Karpas-422 (cell line): ENCODE results near the gene C14orf93. TPM values are rescaled to one million over a fixed set of nuclear protein-coding genes. Genes with fewer than 3 reads are reported as not detected.

Experiments used
- DNase-seq: peaks from one replicate; pipeline ENCODE4 v3.0.0-alpha.2; 2015
- H2AFZ ChIP-seq: fragments of 200-600 bp; sonication (generic); 2 replicates; pipeline ENCODE4 v1.6.1; 2014; ENCODE audit warnings: antibody characterized with exemption, low read length, mixed read lengths
- H3K27ac ChIP-seq: fragments of 200-600 bp; sonication (generic); 2 replicates; pipeline ENCODE4 v1.5.1; 2014; ENCODE audit warnings: mild to moderate bottlenecking, low read length, moderate library complexity
- H3K27me3 ChIP-seq: fragments of 200-600 bp; sonication (generic); 2 replicates; pipeline ENCODE4 v1.6.1; 2014; ENCODE audit warnings: low read length, mixed read lengths
- H3K36me3 ChIP-seq: fragments of 200-600 bp; sonication (generic); 2 replicates; pipeline ENCODE4 v1.6.1; 2014; ENCODE audit warnings: low read length, mixed read lengths; ENCODE audit not compliant: insufficient read depth
- H3K4me1 ChIP-seq: fragments of 200-600 bp; sonication (generic); 2 replicates; pipeline ENCODE4 v1.6.1; 2014; ENCODE audit warnings: mild to moderate bottlenecking, low read length, mixed read lengths
- H3K4me2 ChIP-seq: fragments of 200-600 bp; sonication (generic); 2 replicates; pipeline ENCODE4 v1.6.1; 2014; ENCODE audit warnings: low read length, low read depth, mild to moderate bottlenecking; ENCODE audit not compliant: poor library complexity, severe bottlenecking
- H3K4me3 ChIP-seq: fragments of 200-600 bp; sonication (generic); 2 replicates; pipeline ENCODE4 v1.5.1; 2014; ENCODE audit warnings: mild to moderate bottlenecking, antibody characterized with exemption, low read length, mixed read lengths
- H3K79me2 ChIP-seq: fragments of 200-600 bp; sonication (generic); 2 replicates; pipeline ENCODE4 v1.6.1; 2014; ENCODE audit warnings: mild to moderate bottlenecking, low read length, mixed read lengths
- H3K9ac ChIP-seq: fragments of 200-600 bp; sonication (generic); 2 replicates; pipeline ENCODE4 v1.6.0; 2014; ENCODE audit warnings: low read length
- H3K9me2 ChIP-seq: fragments of 200-600 bp; sonication (generic), shearing (Covaris generic); replicated peaks from 2 replicates; pipeline ENCODE4 v1.6.0; 2014; ENCODE audit warnings: mild to moderate bottlenecking, low read length, moderate library complexity; ENCODE audit not compliant: insufficient read depth
- H3K9me3 ChIP-seq: fragments of 300-700, 200-600 bp; sonication (generic); 2 replicates; pipeline ENCODE4 v1.6.1; 2014; ENCODE audit warnings: low read length, mixed read lengths
- H4K20me1 ChIP-seq: fragments of 200-600 bp; sonication (generic); 2 replicates; pipeline ENCODE4 v1.6.1; 2014; ENCODE audit warnings: mild to moderate bottlenecking, antibody characterized with exemption, low read length, low read depth; ENCODE audit not compliant: insufficient read depth
- total RNA-seq: library from RNA; depleted of rRNA; stranded (reverse); fragments of >200 nt; shearing (Covaris generic); gene quantifications from 2 replicates; pipeline ENCODE4 v1.2.3, GENCODE V29; 2014; ENCODE audit warnings: low replicate concordance

The C14orf93 gene
- total RNA-seq, 1 experiment from 2014 or later, result 43.2 TPM

- Histone ChIP-seq H3K27me3 (no peaks in the 10 kb centered on the region), H2AFZ (no peak overlapping the region), H3K79me2 (peaks cover 17% of the 10 kb centered on the region), H3K27ac (no peak overlapping the region), H3K4me2 (no peak overlapping the region), H3K36me3 (peaks cover 34% of the 10 kb centered on the region), H3K4me3 (no peak overlapping the region), H3K9me3 (no peaks in the 10 kb centered on the region), H3K9ac (no peak overlapping the region), H3K9me2 (no peaks in the 10 kb centered on the region), H4K20me1 (no peaks in the 10 kb centered on the region), H3K4me1 (peaks cover 6% of the 10 kb centered on the region)
- no peak for DNase-seq
Measured at GRCh38 chr14:23028799-23029198, 18.9 kb upstream of the C14orf93 start.

GRCh38 chr14:23025151-23025814, 15.3 kb upstream of the C14orf93 start:
- H3K27ac ChIP-seq, result no peak overlapping the region
- no peak for DNase-seq
- H2AFZ ChIP-seq, result no peak overlapping the region
- H3K9ac ChIP-seq, result no peak overlapping the region
- no peaks in the 10 kb centered on the region; the same call in 1 of the 2 replicates for H4K20me1 ChIP-seq
- peaks cover 7% of the 10 kb centered on the region; the same call in 1 of the 2 replicates for H3K79me2 ChIP-seq
- H3K4me2 ChIP-seq, result no peak overlapping the region
- H3K9me3 ChIP-seq, result no peaks in the 10 kb centered on the region
- peaks cover 16% of the 10 kb centered on the region; the same call in 1 of the 2 replicates for H3K36me3 ChIP-seq
- no peaks in the 10 kb centered on the region for H3K4me1 ChIP-seq
- H3K4me3 ChIP-seq, result no peak overlapping the region
- H3K9me2 ChIP-seq, result no peaks in the 10 kb centered on the region
- no peaks in the 10 kb centered on the region for H3K27me3 ChIP-seq

DNA sequence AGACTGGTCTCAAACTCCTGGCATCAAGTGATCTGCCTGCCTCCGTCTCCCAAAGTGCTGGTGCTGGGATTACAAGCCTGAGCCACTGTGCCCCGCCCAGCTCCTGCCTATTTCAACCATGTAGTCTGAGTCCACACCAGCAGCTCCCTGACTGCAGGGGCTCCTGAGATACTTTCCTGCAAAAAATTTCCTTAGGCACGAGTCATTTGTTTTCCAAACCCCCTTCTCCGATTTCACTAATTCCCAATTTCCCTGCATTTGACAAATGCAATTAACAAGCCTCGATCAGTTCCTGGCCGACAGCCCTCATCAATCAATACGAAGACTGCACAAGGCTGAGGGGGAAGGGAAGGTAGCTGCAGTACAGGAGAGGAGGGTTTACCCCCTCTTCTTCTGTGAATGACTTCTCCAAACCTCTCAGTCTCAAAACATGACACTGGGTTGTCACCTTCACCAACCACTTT, 14.7 kb upstream of the C14orf93 start:
- no peaks in the 10 kb centered on the region; the same call in 1 of the 2 replicates for H4K20me1 ChIP-seq
- H3K9me2 ChIP-seq, result no peaks in the 10 kb centered on the region
- H3K27me3 ChIP-seq, result no peaks in the 10 kb centered on the region
- H3K36me3 ChIP-seq, result peaks cover 16% of the 10 kb centered on the region; the same call in 1 of the 2 replicates
- H3K4me3 ChIP-seq, result no peak overlapping the region
- H3K27ac ChIP-seq, result no peak overlapping the region
- no peak overlapping the region for H2AFZ ChIP-seq
- peaks cover 7% of the 10 kb centered on the region; the same call in 1 of the 2 replicates for H3K79me2 ChIP-seq
- no peak overlapping the region for H3K9ac ChIP-seq
- no peaks in the 10 kb centered on the region for H3K9me3 ChIP-seq
- no peaks in the 10 kb centered on the region for H3K4me1 ChIP-seq
- H3K4me2 ChIP-seq, result no peak overlapping the region
- no peak for DNase-seq

DNA sequence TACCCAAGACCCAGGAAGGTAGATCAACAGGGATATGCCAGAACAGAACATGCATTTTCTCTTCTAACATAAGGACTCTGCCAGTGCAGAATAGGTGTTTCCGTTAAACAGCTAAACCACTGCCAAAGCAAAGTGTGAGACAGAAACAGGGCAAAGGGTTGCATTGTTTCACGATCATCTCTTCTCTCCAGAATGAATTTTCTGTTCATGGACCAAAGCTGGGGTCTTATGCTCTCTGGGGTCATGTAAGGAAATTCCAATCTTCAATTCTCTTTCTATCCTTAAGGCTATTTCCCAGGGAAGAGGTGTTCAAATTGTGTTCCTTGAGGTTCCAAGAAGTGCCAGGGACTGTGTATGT, 13.8 kb upstream of the C14orf93 start:
- Histone ChIP-seq H3K27me3 (no peaks in the 10 kb centered on the region), H3K9me3 (no peaks in the 10 kb centered on the region), H3K9ac (no peak overlapping the region), H3K4me2 (no peak overlapping the region), H3K79me2 (peaks cover 3% of the 10 kb centered on the region; the same call in 1 of the 2 replicates), H4K20me1 (no peaks in the 10 kb centered on the region; the same call in 1 of the 2 replicates), H3K27ac (no peak overlapping the region), H3K4me1 (no peaks in the 10 kb centered on the region), H3K9me2 (no peaks in the 10 kb centered on the region), H3K4me3 (no peak overlapping the region), H2AFZ (no peak overlapping the region), H3K36me3 (peaks cover 9% of the 10 kb centered on the region; the same call in 1 of the 2 replicates)
- no peak for DNase-seq

DNA sequence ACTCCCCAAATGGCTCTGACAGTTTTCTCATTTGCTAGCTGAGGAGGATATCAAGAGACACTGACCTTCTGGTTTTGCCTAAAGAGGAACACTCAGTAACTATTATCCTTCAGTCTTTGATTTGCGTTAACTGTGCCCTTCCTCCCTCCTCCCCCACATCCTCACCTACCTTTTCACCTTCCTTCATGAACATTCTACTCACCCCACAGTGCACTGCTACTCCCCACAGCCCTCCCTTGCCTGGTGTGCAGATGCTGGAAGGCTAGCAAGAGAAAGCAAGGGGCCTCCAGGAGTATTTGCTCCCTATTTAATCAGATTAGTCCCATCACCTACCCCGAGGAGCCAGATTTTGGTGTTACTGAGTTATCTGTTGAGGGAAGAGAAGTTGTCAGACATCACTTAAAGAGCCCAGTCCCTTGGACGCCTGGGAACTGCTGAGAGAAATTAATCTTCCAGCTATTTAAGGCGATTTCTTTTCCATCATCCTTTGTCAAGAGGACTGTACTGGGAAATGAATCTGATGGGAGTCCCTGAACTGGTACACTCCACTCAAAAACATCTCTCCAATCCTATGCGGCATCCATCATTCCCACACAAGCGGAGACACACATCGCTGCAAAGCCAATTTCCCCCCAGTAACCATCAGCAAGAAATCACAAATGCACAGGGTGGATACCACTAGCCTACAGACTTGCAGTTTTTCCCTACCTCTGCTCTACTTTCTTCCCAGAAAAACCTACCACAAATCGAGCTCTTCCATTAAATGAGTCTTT, 13.3 kb upstream of the C14orf93 start:
- H3K9ac ChIP-seq, result no peak overlapping the region
- no peaks in the 10 kb centered on the region for H3K9me2 ChIP-seq
- no peaks in the 10 kb centered on the region for H3K79me2 ChIP-seq
- H4K20me1 ChIP-seq, result no peaks in the 10 kb centered on the region; the same call in 1 of the 2 replicates
- no peak overlapping the region for H3K4me2 ChIP-seq
- no peak overlapping the region for H3K4me3 ChIP-seq
- H3K36me3 ChIP-seq, result peaks cover 5% of the 10 kb centered on the region; the same call in 1 of the 2 replicates
- no peaks in the 10 kb centered on the region for H3K4me1 ChIP-seq
- no peak overlapping the region for H3K27ac ChIP-seq
- no peaks in the 10 kb centered on the region for H3K27me3 ChIP-seq
- no peak for DNase-seq
- H3K9me3 ChIP-seq, result no peaks in the 10 kb centered on the region
- no peak overlapping the region for H2AFZ ChIP-seq

DNA sequence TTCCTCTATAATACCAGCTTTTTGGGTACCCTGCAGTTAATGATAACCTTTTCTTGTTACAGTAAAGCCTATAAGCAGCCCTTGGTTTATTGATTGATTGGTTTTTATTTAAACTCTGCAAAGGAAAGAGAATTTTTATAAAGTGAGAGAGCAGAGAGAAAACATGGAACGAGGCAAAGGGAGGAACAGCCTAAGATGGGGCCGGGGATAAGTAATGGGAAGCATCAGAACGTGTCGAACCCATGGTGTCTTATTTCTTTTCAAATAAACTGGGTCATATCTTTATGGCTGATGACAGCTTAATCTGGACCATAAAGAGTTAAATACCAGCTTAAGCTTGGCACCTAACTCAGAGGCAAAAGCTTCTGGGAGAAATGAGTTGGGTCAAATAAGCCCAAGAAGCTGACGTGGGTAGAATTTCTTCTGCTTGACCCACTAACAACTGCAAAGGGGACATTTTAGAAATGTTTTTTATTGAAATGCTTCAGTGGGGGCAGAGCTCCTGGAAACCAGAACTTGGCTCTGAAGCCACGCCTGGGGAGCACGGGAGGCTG, 12.0 kb upstream of the C14orf93 start:
- Histone ChIP-seq H3K27me3 (no peaks in the 10 kb centered on the region), H3K9me3 (no peaks in the 10 kb centered on the region), H3K4me3 (no peak overlapping the region), H3K36me3 (peaks cover 5% of the 10 kb centered on the region; the same call in 1 of the 2 replicates), H3K9me2 (no peaks in the 10 kb centered on the region), H3K27ac (no peak overlapping the region), H3K9ac (no peak overlapping the region), H3K4me2 (no peak overlapping the region), H2AFZ (no peak overlapping the region), H3K79me2 (no peaks in the 10 kb centered on the region), H4K20me1 (no peaks in the 10 kb centered on the region; the same call in 1 of the 2 replicates), H3K4me1 (no peaks in the 10 kb centered on the region)
- no peak for DNase-seq

GRCh38 chr14:23021434-23021833, 11.5 kb upstream of the C14orf93 start:
- no peak overlapping the region for H2AFZ ChIP-seq
- H3K4me2 ChIP-seq, result no peak overlapping the region
- no peaks in the 10 kb centered on the region for H3K9me2 ChIP-seq
- no peaks in the 10 kb centered on the region for H3K4me1 ChIP-seq
- no peaks in the 10 kb centered on the region for H3K9me3 ChIP-seq
- H3K4me3 ChIP-seq, result no peak overlapping the region
- no peak for DNase-seq
- no peaks in the 10 kb centered on the region for H3K27me3 ChIP-seq
- H3K9ac ChIP-seq, result no peak overlapping the region
- H4K20me1 ChIP-seq, result no peaks in the 10 kb centered on the region; the same call in 1 of the 2 replicates
- no peak overlapping the region for H3K27ac ChIP-seq
- peaks cover 5% of the 10 kb centered on the region; the same call in 1 of the 2 replicates for H3K36me3 ChIP-seq
- H3K79me2 ChIP-seq, result no peaks in the 10 kb centered on the region
